ENCODE data around the gene RELA.
A peak's percentile ranks its signal among the peaks of the same experiment; 100 is the strongest.
"Not testable (repeated sequence)": the region's sequence is repeated elsewhere in the genome, so short reads cannot be mapped to it uniquely, and the experiment has no call there.

Gene RELA

DNA sequence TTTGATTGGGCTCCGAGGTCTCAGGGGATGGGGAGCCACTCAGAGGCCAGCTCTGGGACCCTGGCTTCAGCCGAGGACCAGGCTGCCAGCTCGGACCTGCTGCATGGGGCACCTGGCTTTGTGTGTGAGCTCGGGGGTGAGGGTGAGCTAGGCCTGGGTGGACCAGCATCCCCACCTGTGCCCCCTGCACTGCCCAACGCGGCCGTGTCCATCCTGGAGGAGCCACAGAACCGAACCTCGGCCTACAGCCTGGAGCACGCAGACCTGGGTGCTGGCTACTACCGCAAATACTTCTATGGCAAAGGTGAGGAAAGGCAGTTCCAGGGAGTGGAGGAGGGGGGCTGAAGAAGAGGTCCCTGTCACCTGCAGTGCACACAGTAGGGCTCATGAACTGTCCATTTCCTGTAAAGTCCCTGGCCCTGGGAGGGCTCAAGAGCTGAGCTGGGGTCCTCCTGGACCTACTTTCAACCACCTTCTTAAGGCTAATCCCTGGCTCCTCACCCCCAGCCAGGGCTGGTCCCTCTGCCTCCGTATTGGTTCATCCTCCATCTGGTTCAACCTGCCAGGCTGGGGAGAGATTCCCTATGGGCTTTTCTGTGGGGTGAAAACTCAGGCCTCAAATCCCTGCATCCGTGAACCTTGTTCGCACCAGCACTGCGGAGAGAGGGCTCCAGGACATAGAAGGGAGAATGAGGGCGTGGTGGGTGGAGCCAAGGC is 21.3 kb downstream of the RELA start:
- TF ChIP-seq CTCF (conservative IDR thresholded peaks at IDR 0.05) (no peak), ZFX (IDR thresholded peaks at IDR 0.05) (no peak)
- no peak overlapping the region for H3K27ac ChIP-seq

DNA sequence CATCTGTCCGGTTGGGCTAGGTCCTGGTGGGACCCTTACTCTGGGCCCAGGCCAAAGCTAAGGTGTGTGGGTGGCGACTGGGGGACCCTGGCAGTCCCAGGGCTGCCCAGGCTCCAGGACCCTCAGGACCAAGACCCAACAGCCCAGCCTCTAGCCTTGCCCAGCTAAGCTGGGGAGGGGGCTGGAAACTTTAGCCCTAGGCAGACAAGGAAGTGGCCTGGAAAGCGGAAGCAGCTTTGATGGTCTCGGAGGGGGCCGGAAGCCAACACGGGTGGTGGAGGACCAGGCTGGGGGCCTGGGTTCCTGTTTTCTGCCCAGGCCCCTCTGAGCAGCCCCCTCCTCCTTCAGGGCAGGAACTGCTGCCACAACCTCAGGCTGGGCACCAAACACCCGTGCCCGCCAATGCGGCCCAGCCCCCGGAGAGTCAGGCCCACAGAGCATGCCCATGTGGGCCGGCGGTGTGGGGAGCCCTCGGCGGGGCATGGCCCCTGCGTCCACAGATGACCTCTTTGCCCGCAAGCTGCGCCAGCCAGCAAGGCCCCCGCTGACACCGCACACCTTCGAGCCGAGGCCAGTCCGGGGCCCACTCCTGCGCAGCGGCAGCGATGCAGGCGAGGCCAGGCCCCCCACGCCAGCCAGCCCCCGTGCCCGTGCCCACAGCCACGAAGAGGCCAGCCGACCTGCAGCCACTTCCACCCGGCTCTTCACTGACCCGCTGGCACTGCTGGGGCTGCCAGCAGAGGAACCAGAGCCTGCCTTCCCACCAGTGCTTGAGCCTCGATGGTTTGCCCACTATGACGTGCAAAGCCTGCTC is 22.0 kb downstream of the RELA start:
- no peak for TF ChIP-seq ZFX (IDR thresholded peaks at IDR 0.05)
- no peak for TF ChIP-seq CTCF (conservative IDR thresholded peaks at IDR 0.05)
- H3K27ac ChIP-seq: no peak overlapping the region

- H3K27ac ChIP-seq: no peak overlapping the region
- TF ChIP-seq ZFX (IDR thresholded peaks at IDR 0.05) (no peak), CTCF (conservative IDR thresholded peaks at IDR 0.05) (no peak)
Measured at GRCh38 chr11:65639623-65640482, 22.9 kb downstream of the RELA start.

GRCh38 chr11:65639228-65639597 is 23.5 kb downstream of the RELA start:
- H3K27ac ChIP-seq: not testable (repeated sequence)

DNA sequence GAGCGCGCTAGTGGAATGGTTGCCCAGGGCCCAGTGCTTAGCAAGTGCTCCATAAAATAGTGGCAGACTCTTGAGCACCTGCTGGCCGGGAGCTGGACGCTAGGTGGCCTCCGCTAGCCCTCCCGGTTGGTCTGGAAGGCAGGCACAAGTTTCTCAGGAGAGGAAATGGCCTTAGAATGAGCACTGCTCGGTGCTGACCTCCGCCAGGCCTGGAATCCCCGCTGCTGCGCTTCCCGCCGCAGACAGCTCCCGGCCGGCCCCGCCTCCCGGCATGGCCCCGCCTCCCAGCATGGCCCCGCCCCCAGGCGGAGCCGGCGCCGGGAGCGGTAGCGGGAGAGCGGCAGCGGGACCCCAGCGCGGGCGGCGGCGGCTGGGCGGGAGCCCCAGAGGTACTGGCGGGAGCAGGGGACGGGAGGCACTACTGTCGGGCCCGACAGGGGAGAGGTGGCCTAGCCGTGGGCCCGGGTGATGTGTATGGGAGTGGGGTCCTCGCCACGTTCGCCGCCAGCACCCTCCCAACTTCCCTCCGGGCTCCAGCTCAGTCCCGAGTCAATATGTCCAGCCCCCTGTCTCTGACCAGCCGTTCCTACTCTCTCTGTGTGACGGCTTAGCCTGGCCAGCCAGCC is 24.8 kb downstream of the RELA start, which contains the start of gene SIPA1:
TSS of gene SIPA1 (plus strand) at position 308 of the 626 bp plus-strand sequence. CDS start 2,821 bp downstream, outside the sequence.
- TF ChIP-seq CTCF (conservative IDR thresholded peaks at IDR 0.05) (no peak; the same call in 1 of the 2 replicates), ZFX (IDR thresholded peaks at IDR 0.05) (no peak)
- peak within 1 kb of the TSS; percentile 38 for H3K27ac ChIP-seq

- peak overlapping the region; percentile 38 for H3K27ac ChIP-seq
- 0 out of 2 replicates have a peak, but pooled peaks have one; percentile 26 for TF ChIP-seq ZFX (IDR thresholded peaks at IDR 0.05)
- TF ChIP-seq CTCF (conservative IDR thresholded peaks at IDR 0.05): no peak
Measured at GRCh38 chr11:65637032-65637557, 25.6 kb downstream of the RELA start.

Data from C4-2B (cell line).